ENCODE results near the gene SPZ1.

- TF ChIP-seq ELF4 (IDR thresholded peaks at IDR 0.05) (no peak), FOXM1 (IDR thresholded peaks at IDR 0.05; ENCODE audit: borderline replicate concordance) (no peak), FOXK2 (IDR thresholded peaks at IDR 0.05) (no peak), ZNF384 (IDR thresholded peaks at IDR 0.05) (no peak), BHLHE40 (IDR thresholded peaks at IDR 0.05; ENCODE audit: borderline replicate concordance) (no peak), L3MBTL2 (conservative IDR thresholded peaks at IDR 0.05) (no peak), NFRKB (IDR thresholded peaks at IDR 0.05) (no peak), CTBP1 (IDR thresholded peaks at IDR 0.05; ENCODE audit: borderline replicate concordance) (no peak), FOXA1 (IDR thresholded peaks at IDR 0.05) (no peak), SUZ12 (IDR thresholded peaks at IDR 0.05) (no peak), SP1 (IDR thresholded peaks at IDR 0.05) (no peak)
- TF ChIP-seq, protein P1, sequence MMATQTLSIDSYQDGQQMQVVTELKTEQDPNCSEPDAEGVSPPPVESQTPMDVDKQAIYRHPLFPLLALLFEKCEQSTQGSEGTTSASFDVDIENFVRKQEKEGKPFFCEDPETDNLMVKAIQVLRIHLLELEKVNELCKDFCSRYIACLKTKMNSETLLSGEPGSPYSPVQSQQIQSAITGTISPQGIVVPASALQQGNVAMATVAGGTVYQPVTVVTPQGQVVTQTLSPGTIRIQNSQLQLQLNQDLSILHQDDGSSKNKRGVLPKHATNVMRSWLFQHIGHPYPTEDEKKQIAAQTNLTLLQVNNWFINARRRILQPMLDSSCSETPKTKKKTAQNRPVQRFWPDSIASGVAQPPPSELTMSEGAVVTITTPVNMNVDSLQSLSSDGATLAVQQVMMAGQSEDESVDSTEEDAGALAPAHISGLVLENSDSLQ (IDR thresholded peaks at IDR 0.05), result no peak
Observed at GRCh38 chr5:80346055-80346454, 26.3 kb downstream of the SPZ1 start.
